ENCODE measurements around the gene KIR2DL4. TPM values are rescaled to one million over a fixed set of nuclear protein-coding genes. Genes with fewer than 3 reads are reported as not detected.

KIR2DL4 gene
- total and polyA plus RNA-seq, 8 donors: 0.76 TPM; not detected in 7

DNA sequence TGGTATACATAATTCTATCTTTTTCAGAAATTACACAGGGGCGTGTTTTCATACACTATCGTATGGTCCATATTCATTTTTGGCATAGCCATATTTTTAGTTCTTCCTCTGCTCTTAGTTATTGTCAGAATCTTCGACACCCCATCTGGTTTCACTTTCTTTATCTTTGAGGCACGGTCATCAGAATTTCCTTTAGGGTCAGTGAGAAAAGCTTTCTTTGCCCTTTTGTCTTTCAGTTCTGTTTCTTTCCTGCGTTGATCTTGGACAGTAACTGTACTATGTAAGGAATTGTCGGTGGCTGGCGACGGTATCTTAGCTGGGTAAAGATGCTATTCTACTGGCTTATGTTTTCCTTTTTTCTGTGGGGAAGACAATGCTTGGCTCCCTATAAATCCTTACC lies 10.6 kb upstream of the KIR2DL4 start:
- Histone ChIP-seq H3K9me3 (no peaks in the 10 kb centered on the region), H3K4me1 (peaks cover 0 to 18% of the 10 kb centered on the region in 2 donors), H3K27me3 (peaks cover 0 to 15% of the 10 kb centered on the region in 2 donors), H3K27ac (peak overlapping the region in 1 of 2 donors; percentile 13), H3K4me3 (peak overlapping the region in 1 of 2 donors; percentile 17), H3K36me3 (no peaks in the 10 kb centered on the region)
- no peak for DNase-seq
- ATAC-seq: no peak
- intact Hi-C loops (cut with DNase I): no loop called here
- TF ChIP-seq CTCF (IDR thresholded peaks at IDR 0.05): no peak

DNA sequence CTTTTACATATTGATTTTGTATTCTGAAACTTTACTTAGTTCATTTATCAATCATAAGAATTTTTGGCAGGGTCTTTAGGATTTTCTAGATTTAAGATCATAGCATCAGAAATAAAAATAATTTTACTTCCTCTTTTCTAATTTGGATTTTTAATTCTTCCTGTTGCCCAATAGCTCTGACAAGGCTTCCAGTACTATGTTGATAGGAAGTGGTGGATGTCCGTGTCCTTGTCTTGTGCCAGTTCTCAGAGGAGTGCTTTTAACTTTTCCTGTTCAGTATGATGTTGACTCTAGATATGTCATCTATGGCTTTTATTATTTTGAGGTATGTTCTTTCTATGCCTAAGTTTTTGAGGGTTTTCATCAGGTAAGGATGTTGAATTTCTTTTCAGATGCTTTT lies 7.7 kb upstream of the KIR2DL4 start:
- Histone ChIP-seq H3K36me3 (no peaks in the 10 kb centered on the region), H3K4me3 (no peak overlapping the region), H3K27ac (peak overlapping the region in 1 of 2 donors; percentile 53), H3K9me3 (no peaks in the 10 kb centered on the region), H3K27me3 (peaks cover 0 to 16% of the 10 kb centered on the region in 2 donors), H3K4me1 (peaks cover 0 to 8% of the 10 kb centered on the region in 2 donors)
- intact Hi-C loops (cut with DNase I): no loop called here
- DNase-seq: no peak
- no peak for ATAC-seq
- TF ChIP-seq CTCF (IDR thresholded peaks at IDR 0.05): no peak

DNA sequence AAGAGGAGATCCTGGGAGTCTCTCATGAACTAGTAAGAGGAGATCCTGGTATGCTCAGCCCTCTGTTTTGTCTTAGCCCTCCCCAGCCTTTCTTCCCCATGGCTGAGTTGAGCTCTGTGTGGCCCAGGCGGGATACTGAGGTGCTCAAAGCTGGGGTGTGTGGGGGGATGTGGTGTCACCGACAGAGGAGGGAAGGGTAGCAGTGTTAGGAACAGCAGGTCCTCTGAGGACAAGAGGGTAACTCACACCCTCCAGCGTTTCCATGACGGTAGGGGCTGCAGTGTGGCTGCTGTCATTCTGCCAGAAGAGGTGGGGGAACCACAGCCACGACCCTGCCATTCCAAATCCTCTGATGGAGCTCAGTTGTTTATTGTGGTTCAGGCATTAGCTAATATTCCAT lies 691 bp downstream of the KIR2DL4 start:
- TF ChIP-seq CTCF (IDR thresholded peaks at IDR 0.05): no peak
- Histone ChIP-seq H3K27ac (no peak overlapping the region), H3K4me3 (no peak overlapping the region), H3K36me3 (no peaks in the 10 kb centered on the region), H3K4me1 (no peaks in the 10 kb centered on the region), H3K9me3 (no peaks in the 10 kb centered on the region), H3K27me3 (peaks cover 0 to 46% of the 10 kb centered on the region in 2 donors)
- intact Hi-C loops (cut with DNase I): no loop called here
- no peak for ATAC-seq
- no peak for DNase-seq

DNA sequence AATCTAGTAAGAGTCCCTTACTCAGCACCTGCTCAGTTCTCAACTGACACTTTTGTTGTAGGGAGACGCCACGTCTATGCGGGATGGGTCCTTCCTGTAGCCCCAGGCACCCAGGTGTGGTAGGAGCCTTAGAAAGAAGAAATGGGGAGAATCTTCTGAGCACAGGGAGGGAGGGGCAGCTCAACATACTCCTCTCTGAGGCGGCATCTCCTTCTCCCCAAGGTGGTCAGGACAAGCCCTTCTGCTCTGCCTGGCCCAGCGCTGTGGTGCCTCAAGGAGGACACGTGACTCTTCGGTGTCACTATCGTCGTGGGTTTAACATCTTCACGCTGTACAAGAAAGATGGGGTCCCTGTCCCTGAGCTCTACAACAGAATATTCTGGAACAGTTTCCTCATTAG lies 1.2 kb downstream of the KIR2DL4 start:
- no peak for ATAC-seq
- TF ChIP-seq CTCF (IDR thresholded peaks at IDR 0.05): no peak

GRCh38 chr19:54805665-54806515 lies 2.5 kb downstream of the KIR2DL4 start:
- no peak for DNase-seq
- Histone ChIP-seq H3K36me3 (no peaks in the 10 kb centered on the region), H3K27ac (no peak overlapping the region), H3K4me3 (no peak overlapping the region), H3K9me3 (no peaks in the 10 kb centered on the region), H3K4me1 (no peaks in the 10 kb centered on the region), H3K27me3 (peaks cover 0 to 59% of the 10 kb centered on the region in 2 donors)
- ATAC-seq: no peak
- intact Hi-C loops (cut with DNase I): no loop called here
- TF ChIP-seq CTCF (IDR thresholded peaks at IDR 0.05): no peak

More for the DNA sequence above, 1.2 kb downstream of the KIR2DL4 start:
- H3K27ac ChIP-seq: no peak overlapping the region
- peaks cover 0 to 50% of the 10 kb centered on the region in 2 donors for H3K27me3 ChIP-seq
- H3K9me3 ChIP-seq: no peaks in the 10 kb centered on the region
- no peak for DNase-seq
- H3K36me3 ChIP-seq: no peaks in the 10 kb centered on the region
- intact Hi-C loops (cut with DNase I): no loop called here
- no peaks in the 10 kb centered on the region for H3K4me1 ChIP-seq
- H3K4me3 ChIP-seq: no peak overlapping the region

All from left lung (tissue), 10 donors.